Parathyroid adenoma (tissue), 2 donors: ENCODE results near the gene ANKRD53.
"Not testable (repeated sequence)": the region's sequence is repeated elsewhere in the genome, so short reads cannot be mapped to it uniquely, and the experiment has no call there.

Source experiments
- H2AFZ ChIP-seq: fragments of 300-600 bp; sonication (generic); one replicate; pipeline ENCODE4 v1.7.0; 2017; ENCODE audit warnings: antibody characterized with exemption, mild to moderate bottlenecking
- H3K27ac ChIP-seq: fragments of 300-600 bp; sonication (generic); one replicate; pipeline ENCODE4 v1.7.0; 2017
- H3K27me3 ChIP-seq: fragments of 300-600 bp; sonication (generic); one replicate; pipeline ENCODE4 v1.7.0; 2017; ENCODE audit warnings: low read length; ENCODE audit not compliant: control insufficient read depth, insufficient read depth
- H3K36me3 ChIP-seq: fragments of 300-600 bp; sonication (generic); one replicate; pipeline ENCODE4 v1.7.0; 2017; ENCODE audit warnings: low read length; ENCODE audit not compliant: control insufficient read depth, insufficient read depth
- H3K4me1 ChIP-seq: fragments of 300-600 bp; sonication (generic); one replicate; pipeline ENCODE4 v1.7.0; 2017; ENCODE audit warnings: control low read depth
- H3K4me2 ChIP-seq: fragments of 300-600 bp; sonication (generic); one replicate; pipeline ENCODE4 v1.7.0; 2017; ENCODE audit warnings: low read length
- H3K4me3 ChIP-seq: fragments of 300-600 bp; sonication (generic); one replicate; pipeline ENCODE4 v1.7.0; 2017; ENCODE audit warnings: low read depth, low read length
- H3K79me2 ChIP-seq: fragments of 300-600 bp; sonication (generic); one replicate; pipeline ENCODE4 v1.7.0; 2017; ENCODE audit warnings: control low read depth
- H3K9ac ChIP-seq: fragments of 300-600 bp; sonication (generic); one replicate; pipeline ENCODE4 v1.7.0; 2017; ENCODE audit warnings: mild to moderate bottlenecking
- H3K9me3 ChIP-seq: fragments of 300-600 bp; sonication (generic); one replicate; pipeline ENCODE4 v1.7.0; 2017; ENCODE audit warnings: low read length; ENCODE audit not compliant: control insufficient read depth
- TF ChIP-seq, protein P1 (sequence below): fragments of 300-600 bp; sonication (generic); IDR thresholded peaks from one replicate; pipeline ENCODE4 v1.7.0; 2017; ENCODE audit warnings: antibody characterized with exemption, mild to moderate bottlenecking
- donor health status: primary hyperparathyroidism.

The ANKRD53 gene

DNA sequence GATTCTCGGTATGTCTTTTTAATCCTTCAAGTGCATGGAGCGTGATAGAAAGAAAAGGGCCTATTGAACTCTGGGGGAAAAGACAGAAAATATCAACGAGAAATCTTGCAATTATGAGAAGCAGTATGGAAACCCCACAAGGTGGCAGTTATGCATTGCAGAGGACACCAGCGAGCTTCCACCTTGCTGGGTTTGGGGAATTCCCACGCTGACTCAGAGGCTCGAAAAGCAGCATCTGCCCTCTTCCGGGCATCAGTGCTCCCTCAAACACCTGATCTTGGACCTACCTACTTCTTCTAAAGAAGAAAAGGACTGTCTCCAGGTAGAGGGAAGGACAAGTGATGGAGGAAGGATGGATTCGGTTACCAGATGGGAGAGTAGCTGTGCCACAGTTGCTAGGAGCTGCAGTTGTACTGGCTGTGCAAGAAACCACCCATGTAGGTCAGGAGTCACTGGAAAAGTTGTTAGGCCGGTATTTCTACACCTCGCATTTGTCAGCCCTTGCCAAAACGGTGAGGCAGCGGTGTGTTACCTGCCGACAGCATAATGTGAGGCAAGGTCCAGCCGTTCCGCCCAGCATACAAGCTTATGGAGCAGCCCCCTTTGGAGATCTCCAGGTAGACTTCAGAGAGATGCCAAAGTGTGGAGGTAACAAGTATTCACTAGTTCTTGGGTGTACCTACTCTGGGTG lies 45.3 kb downstream of the ANKRD53 start:
- Histone ChIP-seq H3K4me2 (peak overlapping the region; percentile 81), H3K27ac (peak overlapping the region; percentile 88), H3K4me1 (peaks cover 13% of the 10 kb centered on the region), H2AFZ (peak overlapping the region; percentile 72), H3K4me3 (peak overlapping the region; percentile 36)
- H3K9ac ChIP-seq, H3K27me3 ChIP-seq, H3K36me3 ChIP-seq, H3K79me2 ChIP-seq, H3K9me3 ChIP-seq: not testable (repeated sequence)
- TF ChIP-seq, protein P1, sequence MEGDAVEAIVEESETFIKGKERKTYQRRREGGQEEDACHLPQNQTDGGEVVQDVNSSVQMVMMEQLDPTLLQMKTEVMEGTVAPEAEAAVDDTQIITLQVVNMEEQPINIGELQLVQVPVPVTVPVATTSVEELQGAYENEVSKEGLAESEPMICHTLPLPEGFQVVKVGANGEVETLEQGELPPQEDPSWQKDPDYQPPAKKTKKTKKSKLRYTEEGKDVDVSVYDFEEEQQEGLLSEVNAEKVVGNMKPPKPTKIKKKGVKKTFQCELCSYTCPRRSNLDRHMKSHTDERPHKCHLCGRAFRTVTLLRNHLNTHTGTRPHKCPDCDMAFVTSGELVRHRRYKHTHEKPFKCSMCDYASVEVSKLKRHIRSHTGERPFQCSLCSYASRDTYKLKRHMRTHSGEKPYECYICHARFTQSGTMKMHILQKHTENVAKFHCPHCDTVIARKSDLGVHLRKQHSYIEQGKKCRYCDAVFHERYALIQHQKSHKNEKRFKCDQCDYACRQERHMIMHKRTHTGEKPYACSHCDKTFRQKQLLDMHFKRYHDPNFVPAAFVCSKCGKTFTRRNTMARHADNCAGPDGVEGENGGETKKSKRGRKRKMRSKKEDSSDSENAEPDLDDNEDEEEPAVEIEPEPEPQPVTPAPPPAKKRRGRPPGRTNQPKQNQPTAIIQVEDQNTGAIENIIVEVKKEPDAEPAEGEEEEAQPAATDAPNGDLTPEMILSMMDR, result peak; percentile 68
